Erythroblast (primary cell): Measurements from ENCODE around the gene METTL6.

Experiments used
- GATA1 ChIP-seq: IDR thresholded peaks from 2 replicates; pipeline ENCODE4 v1.6.1; 2011; ENCODE audit warnings: low read depth, mild to moderate bottlenecking, control low read depth, low read length, moderate library complexity
- POLR2A ChIP-seq: IDR thresholded peaks from 2 replicates; pipeline ENCODE4 v1.6.1; 2011; ENCODE audit warnings: mild to moderate bottlenecking, low read length

DNA sequence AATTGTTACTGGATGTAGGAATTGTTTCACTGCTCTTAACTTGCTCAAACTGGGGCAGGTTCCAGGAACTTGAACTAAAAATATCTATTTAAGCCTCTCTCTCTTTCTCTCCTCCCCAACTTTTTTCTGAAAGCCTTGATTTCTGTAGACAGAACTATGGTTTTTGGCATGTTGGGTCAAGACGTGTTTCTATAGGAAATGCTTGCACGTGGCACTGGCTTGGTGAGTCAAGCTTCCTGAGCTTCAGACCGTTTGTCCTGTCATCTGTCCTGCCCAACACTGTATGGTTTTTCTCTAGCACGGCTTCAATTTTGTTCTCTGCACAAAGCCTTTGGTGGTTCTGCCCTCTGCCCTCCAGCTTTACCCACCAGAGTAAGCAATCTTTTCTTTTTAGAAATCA lies 13.5 kb upstream of the METTL6 start:
- no peak for TF ChIP-seq POLR2A
- TF ChIP-seq GATA1 = no peak
